Neural progenitor cell (in vitro differentiated cells): ENCODE results near the gene CCAR1. TPM values are rescaled to one million over a fixed set of nuclear protein-coding genes. Genes with fewer than 3 reads are reported as not detected.
"Not testable (repeated sequence)": the region's sequence is repeated elsewhere in the genome, so short reads cannot be mapped to it uniquely, and the experiment has no call there.

Experiments
- DNase-seq: peaks from one replicate; pipeline ENCODE4 v3.0.0-alpha.2; 2016; ENCODE audit warnings: low spot score
- H2AFZ ChIP-seq: fragments of 200-600 bp; sonication (generic); replicated peaks from 2 replicates; pipeline ENCODE4 v1.6.1; 2016; ENCODE audit warnings: antibody characterized with exemption
- H3F3A ChIP-seq: fragments of 200-600 bp; sonication (generic); 2 replicates; pipeline ENCODE4 v1.6.1; 2016; ENCODE audit warnings: antibody characterized with exemption, low read depth
- H3K27ac ChIP-seq: fragments of 200-600 bp; sonication (generic); 2 replicates; pipeline ENCODE4 v1.5.1; 2016; ENCODE audit warnings: mild to moderate bottlenecking
- H3K27me3 ChIP-seq: fragments of 200-600 bp; sonication (generic); 2 replicates; pipeline ENCODE4 v1.6.1; 2016; ENCODE audit warnings: mild to moderate bottlenecking, moderate library complexity
- H3K36me3 ChIP-seq: fragments of 200-600 bp; sonication (generic); 2 replicates; pipeline ENCODE4 v1.5.1; 2016
- H3K4me1 ChIP-seq: fragments of 200-600 bp; sonication (generic); 2 replicates; pipeline ENCODE4 v1.6.1; 2016; ENCODE audit warnings: mixed run types
- H3K4me2 ChIP-seq: fragments of 200-600 bp; sonication (generic); 2 replicates; pipeline ENCODE4 v1.6.1; 2016
- H3K4me3 ChIP-seq: fragments of 200-600 bp; sonication (generic); 2 replicates; pipeline ENCODE4 v1.5.1; 2016
- H3K79me2 ChIP-seq: fragments of 200-600 bp; sonication (generic); 2 replicates; pipeline ENCODE4 v1.6.1; 2016; ENCODE audit warnings: low read depth
- H3K9ac ChIP-seq: fragments of 200-600 bp; sonication (generic); 2 replicates; pipeline ENCODE4 v1.6.1; 2016
- H3K9me3 ChIP-seq: fragments of 200-600 bp; sonication (generic); 2 replicates; pipeline ENCODE4 v1.5.1; 2016; ENCODE audit warnings: low read depth
- H4K20me1 ChIP-seq: fragments of 200-600 bp; sonication (generic); 2 replicates; pipeline ENCODE4 v1.6.1; 2016; ENCODE audit warnings: low read depth
- H3K27ac Mint-ChIP-seq: 3 replicates; pipeline ENCODE4 v1.8.0; 2021; ENCODE audit warnings: mixed read lengths
- H3K27me3 Mint-ChIP-seq: 2 replicates; pipeline ENCODE4 v1.8.0; 2022; ENCODE audit warnings: low read depth, mild to moderate bottlenecking, inconsistent platforms, moderate library complexity, mixed read lengths; ENCODE audit not compliant: insufficient read depth
- H3K36me3 Mint-ChIP-seq: 3 replicates; pipeline ENCODE4 v1.8.0; 2021; ENCODE audit warnings: mixed read lengths
- H3K4me1 Mint-ChIP-seq: 3 replicates; pipeline ENCODE4 v1.8.0; 2021; ENCODE audit warnings: mixed read lengths
- H3K4me3 Mint-ChIP-seq: 3 replicates; pipeline ENCODE4 v1.8.0; 2021; ENCODE audit warnings: mild to moderate bottlenecking, moderate library complexity, mixed read lengths
- H3K9me3 Mint-ChIP-seq: 3 replicates; pipeline ENCODE4 v1.8.0; 2020; ENCODE audit warnings: mixed read lengths
- EZH2 ChIP-seq: fragments of 200-600 bp; sonication (generic); IDR thresholded peaks from 2 replicates; pipeline ENCODE4 v1.6.1; 2017; ENCODE audit warnings: antibody characterized with exemption, mild to moderate bottlenecking, moderate library complexity
- EZH2phosphoT487 ChIP-seq: fragments of 200-600 bp; sonication (generic); IDR thresholded peaks from 2 replicates; pipeline ENCODE4 v1.6.1; 2017; ENCODE audit warnings: antibody characterized with exemption
- total RNA-seq: library from RNA; depleted of rRNA; stranded (reverse); fragments of >200 nt; gene quantifications from 2 replicates; pipeline ENCODE4 v1.2.3, GENCODE V29; 2015; ENCODE audit warnings: low replicate concordance
- TF ChIP-seq, protein P1 (sequence below): fragments of 200-600 bp; sonication (generic); IDR thresholded peaks from 2 replicates; pipeline ENCODE4 v1.5.1; 2017; ENCODE audit warnings: antibody characterized with exemption, mild to moderate bottlenecking

Gene CCAR1
- total RNA-seq, 1 donor from 2014 or later = 141 TPM

GRCh38 chr10:68831961-68832455, 111.0 kb downstream of the CCAR1 start:
- Mint-ChIP-seq H3K27me3 (peaks cover 3% of the 10 kb centered on the region), H3K4me1 (peaks cover 17% of the 10 kb centered on the region), H3K4me3 (no peak overlapping the region), H3K9me3 (no peaks in the 10 kb centered on the region), H3K27ac (no peak overlapping the region), H3K36me3 (no peaks in the 10 kb centered on the region)
- Histone ChIP-seq H3K9ac (no peak overlapping the region), H3K79me2 (peaks cover 82% of the 10 kb centered on the region), H3K9me3 (no peaks in the 10 kb centered on the region), H3K4me3 (no peak overlapping the region), H3K36me3 (no peaks in the 10 kb centered on the region), H4K20me1 (peaks cover 2% of the 10 kb centered on the region), H3K4me1 (peaks cover 24% of the 10 kb centered on the region), H3K4me2 (no peak overlapping the region), H3K27ac (peak overlapping the region; percentile 50), H3F3A (peaks cover 34% of the 10 kb centered on the region), H2AFZ (no peak overlapping the region), H3K27me3 (peaks cover 5% of the 10 kb centered on the region)
- TF ChIP-seq EZH2phosphoT487 = no peak
- TF ChIP-seq, protein P1, sequence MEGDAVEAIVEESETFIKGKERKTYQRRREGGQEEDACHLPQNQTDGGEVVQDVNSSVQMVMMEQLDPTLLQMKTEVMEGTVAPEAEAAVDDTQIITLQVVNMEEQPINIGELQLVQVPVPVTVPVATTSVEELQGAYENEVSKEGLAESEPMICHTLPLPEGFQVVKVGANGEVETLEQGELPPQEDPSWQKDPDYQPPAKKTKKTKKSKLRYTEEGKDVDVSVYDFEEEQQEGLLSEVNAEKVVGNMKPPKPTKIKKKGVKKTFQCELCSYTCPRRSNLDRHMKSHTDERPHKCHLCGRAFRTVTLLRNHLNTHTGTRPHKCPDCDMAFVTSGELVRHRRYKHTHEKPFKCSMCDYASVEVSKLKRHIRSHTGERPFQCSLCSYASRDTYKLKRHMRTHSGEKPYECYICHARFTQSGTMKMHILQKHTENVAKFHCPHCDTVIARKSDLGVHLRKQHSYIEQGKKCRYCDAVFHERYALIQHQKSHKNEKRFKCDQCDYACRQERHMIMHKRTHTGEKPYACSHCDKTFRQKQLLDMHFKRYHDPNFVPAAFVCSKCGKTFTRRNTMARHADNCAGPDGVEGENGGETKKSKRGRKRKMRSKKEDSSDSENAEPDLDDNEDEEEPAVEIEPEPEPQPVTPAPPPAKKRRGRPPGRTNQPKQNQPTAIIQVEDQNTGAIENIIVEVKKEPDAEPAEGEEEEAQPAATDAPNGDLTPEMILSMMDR = no peak
- TF ChIP-seq EZH2 = no peak
- DNase-seq = peak; percentile 23

- no peak overlapping the region for H3K27ac ChIP-seq
- H3K4me3 ChIP-seq = no peak overlapping the region
- H3K27me3 Mint-ChIP-seq = peaks cover 3% of the 10 kb centered on the region
- peaks cover 31% of the 10 kb centered on the region for H3F3A ChIP-seq
- H3K9ac ChIP-seq = no peak overlapping the region
- H4K20me1 ChIP-seq = peaks cover 2% of the 10 kb centered on the region
- H3K27ac Mint-ChIP-seq = no peak overlapping the region
- no peaks in the 10 kb centered on the region for H3K9me3 ChIP-seq
- no peak overlapping the region for H3K4me2 ChIP-seq
- peaks cover 85% of the 10 kb centered on the region for H3K79me2 ChIP-seq
- no peaks in the 10 kb centered on the region for H3K9me3 Mint-ChIP-seq
- no peaks in the 10 kb centered on the region for H3K36me3 ChIP-seq
- no peak for TF ChIP-seq EZH2
- TF ChIP-seq, protein P1 = no peak
- TF ChIP-seq EZH2phosphoT487 = no peak
- no peak for DNase-seq
- H3K4me1 ChIP-seq = peaks cover 24% of the 10 kb centered on the region
- H3K27me3 ChIP-seq = peaks cover 5% of the 10 kb centered on the region
- H3K4me1 Mint-ChIP-seq = peaks cover 17% of the 10 kb centered on the region
- no peak overlapping the region for H3K4me3 Mint-ChIP-seq
- H2AFZ ChIP-seq = no peak overlapping the region
- H3K36me3 Mint-ChIP-seq = peaks cover 2% of the 10 kb centered on the region
Observed at GRCh38 chr10:68832601-68833000, 111.6 kb downstream of the CCAR1 start.

GRCh38 chr10:68837626-68838322, 116.7 kb downstream of the CCAR1 start:
- Histone ChIP-seq H3K27me3 (no peaks in the 10 kb centered on the region), H3K9me3 (no peaks in the 10 kb centered on the region), H2AFZ (no peak overlapping the region), H4K20me1 (peaks cover 2% of the 10 kb centered on the region), H3K4me1 (peaks cover 19% of the 10 kb centered on the region), H3K4me3 (no peak overlapping the region), H3K27ac (no peak overlapping the region), H3K4me2 (no peak overlapping the region), H3K9ac (no peak overlapping the region), H3F3A (peaks cover 14% of the 10 kb centered on the region), H3K36me3 (no peaks in the 10 kb centered on the region), H3K79me2 (peaks cover 83% of the 10 kb centered on the region)
- Mint-ChIP-seq H3K4me3 (no peak overlapping the region), H3K9me3 (no peaks in the 10 kb centered on the region), H3K4me1 (peaks cover 5% of the 10 kb centered on the region), H3K27ac (no peak overlapping the region), H3K27me3 (no peaks in the 10 kb centered on the region), H3K36me3 (peaks cover 7% of the 10 kb centered on the region)
- no peak for DNase-seq
- no peak for TF ChIP-seq EZH2phosphoT487
- TF ChIP-seq, protein P1 = no peak
- no peak for TF ChIP-seq EZH2

GRCh38 chr10:68840650-68841049, 119.6 kb downstream of the CCAR1 start:
- not testable (repeated sequence) for H3K4me3 Mint-ChIP-seq, H3K27ac ChIP-seq, H3K4me1 Mint-ChIP-seq, H3K4me2 ChIP-seq, H3K27me3 ChIP-seq, H3K9me3 Mint-ChIP-seq, H3K4me3 ChIP-seq, H3K9me3 ChIP-seq, H3K36me3 ChIP-seq, H3K27me3 Mint-ChIP-seq, H4K20me1 ChIP-seq, H3K27ac Mint-ChIP-seq, H3K9ac ChIP-seq, DNase-seq, H2AFZ ChIP-seq, H3K36me3 Mint-ChIP-seq
- peaks cover 70% of the 10 kb centered on the region for H3K79me2 ChIP-seq
- peaks cover 12% of the 10 kb centered on the region for H3F3A ChIP-seq
- H3K4me1 ChIP-seq = peaks cover 14% of the 10 kb centered on the region
